Bone marrow (tissue), 2 donors: ENCODE data around the gene PPP6R1.

Source experiments
- DNase-seq, 2 donors: peaks; one replicate each; lab custom pipeline; 2025; lab: John Stamatoyannopoulos, UW

The PPP6R1 gene

GRCh38 chr19:55244004-55244680 is 14.7 kb downstream of the PPP6R1 start:
- no peak for DNase-seq

- no peak for DNase-seq
Observed at GRCh38 chr19:55242517-55242916, 16.3 kb downstream of the PPP6R1 start.

- no peak for DNase-seq
Observed at GRCh38 chr19:55241935-55242464, 16.8 kb downstream of the PPP6R1 start.

GRCh38 chr19:55241143-55241934 is 17.5 kb downstream of the PPP6R1 start:
- no peak for DNase-seq

- DNase-seq = no peak
Observed at GRCh38 chr19:55240713-55241020, 18.1 kb downstream of the PPP6R1 start.

- no peak for DNase-seq
Observed at GRCh38 chr19:55239004-55239403, 19.8 kb downstream of the PPP6R1 start.

- DNase-seq = no peak
Observed at GRCh38 chr19:55238030-55238429, 20.8 kb downstream of the PPP6R1 start.

GRCh38 chr19:55232986-55233385 is 25.8 kb downstream of the PPP6R1 start:
- no peak for DNase-seq

GRCh38 chr19:55232286-55232602 is 26.6 kb downstream of the PPP6R1 start:
- DNase-seq = no peak

GRCh38 chr19:55231391-55232285 is 27.2 kb downstream of the PPP6R1 start:
- DNase-seq = no peak

GRCh38 chr19:55230780-55231179 is 28.0 kb downstream of the PPP6R1 start:
- DNase-seq = no peak

GRCh38 chr19:55230329-55230728 is 28.5 kb downstream of the PPP6R1 start:
- DNase-seq = no peak

- DNase-seq = no peak
Observed at GRCh38 chr19:55229789-55230182, 29.0 kb downstream of the PPP6R1 start.

GRCh38 chr19:55229145-55229788 is 29.6 kb downstream of the PPP6R1 start:
- DNase-seq = no peak

- DNase-seq = no peak
Observed at GRCh38 chr19:55228403-55229031, 30.3 kb downstream of the PPP6R1 start, which contains the start of gene TMEM86B. Gene TMEM86B, minus strand, starts transcription at chr19:55228763. Its CDS starts 22 bp downstream, at chr19:55228741.

- DNase-seq = no peak
Observed at GRCh38 chr19:55228015-55228391, 30.8 kb downstream of the PPP6R1 start.

GRCh38 chr19:55227241-55228014 is 31.4 kb downstream of the PPP6R1 start:
- DNase-seq = no peak

GRCh38 chr19:55226788-55227187 is 32.0 kb downstream of the PPP6R1 start:
- DNase-seq = no peak

- DNase-seq = no peak
Observed at GRCh38 chr19:55226273-55226672, 32.5 kb downstream of the PPP6R1 start.

GRCh38 chr19:55225415-55225958 is 33.3 kb downstream of the PPP6R1 start:
- DNase-seq = no peak
